ENCODE results near the gene TAAR9. TPM values are rescaled to one million over a fixed set of nuclear protein-coding genes. Genes with fewer than 3 reads are reported as not detected.

TAAR9 gene
- polyA plus RNA-seq, 3 donors: not detected

DNA sequence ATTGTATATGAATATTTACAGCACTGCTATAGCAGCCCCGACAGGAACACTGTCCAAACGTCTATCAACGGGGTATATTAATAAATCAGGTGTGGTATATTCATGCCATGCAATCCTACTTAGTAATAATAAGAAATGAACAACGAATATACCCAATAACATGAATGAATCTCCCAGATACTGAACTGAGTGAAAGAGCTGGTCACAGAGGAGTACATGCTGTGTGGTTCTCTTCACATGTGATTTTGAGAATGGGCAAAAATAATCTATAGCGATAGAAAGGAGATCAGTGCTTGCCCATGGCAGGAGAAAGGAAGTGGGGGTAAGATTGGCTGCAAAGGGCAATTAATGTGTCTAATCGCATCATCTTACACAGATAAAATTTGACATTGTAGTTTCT lies 28.3 kb downstream of the TAAR9 start:
- no peak overlapping the region for H3K27ac Mint-ChIP-seq
- no peak for DNase-seq
- Histone ChIP-seq H2AFZ (ENCODE audit: insufficient read depth, low read depth, low read length, poor library complexity, severe bottlenecking) (no peak overlapping the region), H3K4me3 (replicated peaks in 1 of 3; ENCODE audit: low read depth in 2 of 3, low read length in 3 of 3) (no peak overlapping the region), H4K20me1 (ENCODE audit: insufficient read depth, low read length) (no peaks in the 10 kb centered on the region), H3K36me3 (replicated peaks in 1 of 2; ENCODE audit: control insufficient read depth in 1 of 2, insufficient read depth in 2 of 2, low read length in 2 of 2) (no peaks in the 10 kb centered on the region), H3K27me3 (ENCODE audit: control insufficient read depth in 2 of 2, insufficient read depth in 2 of 2, low read length in 2 of 2) (peaks cover 6 to 14% of the 10 kb centered on the region in 2 donors), H3K4me1 (ENCODE audit: control insufficient read depth in 1 of 2, insufficient read depth in 2 of 2, low read length in 2 of 2) (peaks cover 2 to 5% of the 10 kb centered on the region in 2 donors), H3K9ac (ENCODE audit: insufficient read depth, low read length, poor library complexity, severe bottlenecking) (no peak overlapping the region), H3K9me3 (replicated peaks in 1 of 2; ENCODE audit: control insufficient read depth in 1 of 2, insufficient read depth in 1 of 2, low read length in 2 of 2) (no peaks in the 10 kb centered on the region), H3K4me2 (replicated peaks; ENCODE audit: extremely low read depth, low read length, poor library complexity, severe bottlenecking) (no peak overlapping the region), H3K79me2 (ENCODE audit: insufficient read depth, low read length) (no peaks in the 10 kb centered on the region), H3K27ac (ENCODE audit: low read depth in 1 of 2, low read length in 2 of 2) (no peak overlapping the region)
- H3K27me3 Mint-ChIP-seq (ENCODE audit: low read depth in 3 of 3): peaks cover 0 to 15% (median 2%) of the 10 kb centered on the region in 3 donors
- no peak overlapping the region for H3K4me3 Mint-ChIP-seq
- peaks cover under 1% of the 10 kb centered on the region for H3K4me1 Mint-ChIP-seq
- intact Hi-C loops (cut with micrococcal nuclease): no loop called here
- H3K9me3 Mint-ChIP-seq: no peaks in the 10 kb centered on the region
- TF ChIP-seq, protein P1, sequence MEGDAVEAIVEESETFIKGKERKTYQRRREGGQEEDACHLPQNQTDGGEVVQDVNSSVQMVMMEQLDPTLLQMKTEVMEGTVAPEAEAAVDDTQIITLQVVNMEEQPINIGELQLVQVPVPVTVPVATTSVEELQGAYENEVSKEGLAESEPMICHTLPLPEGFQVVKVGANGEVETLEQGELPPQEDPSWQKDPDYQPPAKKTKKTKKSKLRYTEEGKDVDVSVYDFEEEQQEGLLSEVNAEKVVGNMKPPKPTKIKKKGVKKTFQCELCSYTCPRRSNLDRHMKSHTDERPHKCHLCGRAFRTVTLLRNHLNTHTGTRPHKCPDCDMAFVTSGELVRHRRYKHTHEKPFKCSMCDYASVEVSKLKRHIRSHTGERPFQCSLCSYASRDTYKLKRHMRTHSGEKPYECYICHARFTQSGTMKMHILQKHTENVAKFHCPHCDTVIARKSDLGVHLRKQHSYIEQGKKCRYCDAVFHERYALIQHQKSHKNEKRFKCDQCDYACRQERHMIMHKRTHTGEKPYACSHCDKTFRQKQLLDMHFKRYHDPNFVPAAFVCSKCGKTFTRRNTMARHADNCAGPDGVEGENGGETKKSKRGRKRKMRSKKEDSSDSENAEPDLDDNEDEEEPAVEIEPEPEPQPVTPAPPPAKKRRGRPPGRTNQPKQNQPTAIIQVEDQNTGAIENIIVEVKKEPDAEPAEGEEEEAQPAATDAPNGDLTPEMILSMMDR (IDR thresholded peaks at IDR 0.05): no peak
- WGBS (ENCODE audit: insufficient coverage): no CpG with 5 or more reads among the region's 6 CpGs
- no peaks in the 10 kb centered on the region for H3K36me3 Mint-ChIP-seq

DNA sequence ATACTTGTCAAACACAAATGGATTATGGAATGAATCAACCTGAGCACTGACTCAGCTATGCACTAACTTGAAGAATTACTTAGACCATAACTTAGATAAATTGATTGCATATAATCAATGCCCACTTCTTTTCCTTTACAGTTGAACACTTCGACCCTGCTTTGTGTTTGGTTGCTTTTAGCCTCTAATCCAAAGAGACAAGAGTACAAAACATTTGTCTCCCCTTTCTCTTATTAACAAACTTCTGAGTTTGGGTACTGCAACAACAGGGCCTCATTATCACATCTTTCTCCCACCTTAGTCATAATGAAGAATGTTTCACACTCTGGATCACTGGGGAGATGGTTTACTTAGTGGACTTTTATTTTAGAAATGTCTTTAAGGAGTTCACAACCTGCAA lies 29.5 kb downstream of the TAAR9 start:
- Histone ChIP-seq H3K27me3 (ENCODE audit: control insufficient read depth in 2 of 2, insufficient read depth in 2 of 2, low read length in 2 of 2) (peaks cover 5 to 14% of the 10 kb centered on the region in 2 donors), H3K36me3 (replicated peaks in 1 of 2; ENCODE audit: control insufficient read depth in 1 of 2, insufficient read depth in 2 of 2, low read length in 2 of 2) (no peaks in the 10 kb centered on the region), H3K79me2 (ENCODE audit: insufficient read depth, low read length) (no peaks in the 10 kb centered on the region), H3K27ac (ENCODE audit: low read depth in 1 of 2, low read length in 2 of 2) (no peak overlapping the region), H2AFZ (ENCODE audit: insufficient read depth, low read depth, low read length, poor library complexity, severe bottlenecking) (no peak overlapping the region), H4K20me1 (ENCODE audit: insufficient read depth, low read length) (no peaks in the 10 kb centered on the region), H3K9me3 (replicated peaks in 1 of 2; ENCODE audit: control insufficient read depth in 1 of 2, insufficient read depth in 1 of 2, low read length in 2 of 2) (no peaks in the 10 kb centered on the region), H3K4me1 (ENCODE audit: control insufficient read depth in 1 of 2, insufficient read depth in 2 of 2, low read length in 2 of 2) (peaks cover 10 to 16% of the 10 kb centered on the region in 2 donors), H3K4me3 (replicated peaks in 1 of 3; ENCODE audit: low read depth in 2 of 3, low read length in 3 of 3) (no peak overlapping the region), H3K9ac (ENCODE audit: insufficient read depth, low read length, poor library complexity, severe bottlenecking) (no peak overlapping the region), H3K4me2 (replicated peaks; ENCODE audit: extremely low read depth, low read length, poor library complexity, severe bottlenecking) (no peak overlapping the region)
- intact Hi-C loops (cut with micrococcal nuclease): no loop called here
- no CpG with 5 or more reads among the region's 1 CpG for WGBS (ENCODE audit: insufficient coverage)
- no peaks in the 10 kb centered on the region for H3K9me3 Mint-ChIP-seq
- TF ChIP-seq, protein P1 (IDR thresholded peaks at IDR 0.05): no peak
- H3K4me1 Mint-ChIP-seq: peaks cover 11% of the 10 kb centered on the region
- H3K27ac Mint-ChIP-seq: no peak overlapping the region
- no peak for DNase-seq
- peaks cover 0 to 14% (median 2%) of the 10 kb centered on the region in 3 donors for H3K27me3 Mint-ChIP-seq (ENCODE audit: low read depth in 3 of 3)
- no peaks in the 10 kb centered on the region for H3K36me3 Mint-ChIP-seq
- H3K4me3 Mint-ChIP-seq: no peak overlapping the region

Measured in CD14-positive monocyte (primary cell).